Measurements from ENCODE around the gene FOXRED2. TPM values are rescaled to one million over a fixed set of nuclear protein-coding genes. Genes with fewer than 3 reads are reported as not detected.

The FOXRED2 gene
- total RNA-seq, 1 donor from 2014 or later, result 6.5 TPM

DNA sequence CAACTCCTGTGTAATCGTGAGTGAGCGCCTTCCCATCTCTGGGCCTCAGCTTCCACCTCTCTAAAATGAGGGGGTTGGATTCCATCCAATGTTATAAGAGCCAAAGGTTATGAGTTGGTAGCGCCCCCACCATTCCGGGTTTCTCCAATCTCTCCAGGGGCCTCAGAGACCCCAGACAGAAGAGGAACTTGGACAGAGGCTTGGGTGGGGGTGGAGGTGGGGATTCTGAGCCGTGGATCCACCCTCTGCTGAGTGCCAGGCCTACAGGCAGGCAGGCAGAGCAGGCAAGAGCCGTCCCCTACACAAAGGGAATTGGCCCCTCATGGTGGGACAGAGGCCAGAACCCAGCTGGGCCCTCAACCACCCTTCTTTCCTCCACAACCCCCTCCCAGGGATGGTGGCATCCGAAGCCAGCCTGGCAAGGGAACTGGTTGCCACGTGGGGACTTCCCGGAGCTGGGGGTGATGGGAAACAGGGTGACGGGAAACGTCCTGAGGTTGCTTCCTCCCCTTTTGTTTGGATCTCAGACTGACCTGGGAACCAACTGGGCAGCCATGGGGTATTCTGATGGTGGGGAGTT is 57.2 kb downstream of the FOXRED2 start:
- ChIA-PET POLR2A (interaction anchor here (1.0 kb wide), 1 partner anchor 34 kb away, joined by 3 read pairs; no protein-coding TSS in a partner anchor), CTCF (no interaction called here)
- ATAC-seq (ENCODE audit: low read depth), result no peak
- Mint-ChIP-seq H3K4me3 (no peak overlapping the region), H3K27me3 (no peaks in the 10 kb centered on the region), H3K9me3 (no peaks in the 10 kb centered on the region), H3K4me1 (peaks cover 72% of the 10 kb centered on the region), H3K36me3 (ENCODE audit: low read depth) (no peaks in the 10 kb centered on the region), H3K27ac (peak overlapping the region; percentile 35)
- no peak for TF ChIP-seq CTCF (IDR thresholded peaks at IDR 0.05)
- intact Hi-C loops (cut with micrococcal nuclease), result no loop called here
- DNase-seq, result no peak

GRCh38 chr22:36447632-36448031 is 59.2 kb downstream of the FOXRED2 start:
- H3K27ac Mint-ChIP-seq, result no peak overlapping the region
- ChIA-PET POLR2A (no interaction called here), CTCF (interaction anchor here (0.6 kb wide), 1 partner anchor 70 kb away, joined by 6 read pairs; no protein-coding TSS in a partner anchor)
- no peak for ATAC-seq (ENCODE audit: low read depth)
- H3K27me3 Mint-ChIP-seq, result no peaks in the 10 kb centered on the region
- no peak overlapping the region for H3K4me3 Mint-ChIP-seq
- peaks cover 69% of the 10 kb centered on the region for H3K4me1 Mint-ChIP-seq
- intact Hi-C loops (cut with micrococcal nuclease), result no loop called here
- H3K9me3 Mint-ChIP-seq, result no peaks in the 10 kb centered on the region
- no peak for DNase-seq
- TF ChIP-seq CTCF (IDR thresholded peaks at IDR 0.05), result no peak
- H3K36me3 Mint-ChIP-seq (ENCODE audit: low read depth), result no peaks in the 10 kb centered on the region

- H3K27ac Mint-ChIP-seq, result peak overlapping the region; percentile 53
- H3K4me3 Mint-ChIP-seq, result no peak overlapping the region
- intact Hi-C loops (cut with micrococcal nuclease), result no loop called here
- ChIA-PET POLR2A (interaction anchor here (1.3 to 1.6 kb wide), 2 partner anchors 10 to 13 kb away, joined by 3 to 5 read pairs; no protein-coding TSS in a partner anchor), CTCF (no interaction called here)
- H3K36me3 Mint-ChIP-seq (ENCODE audit: low read depth), result no peaks in the 10 kb centered on the region
- ATAC-seq (ENCODE audit: low read depth), result no peak
- H3K4me1 Mint-ChIP-seq, result peaks cover 56% of the 10 kb centered on the region
- no peaks in the 10 kb centered on the region for H3K27me3 Mint-ChIP-seq
- no peak for TF ChIP-seq CTCF (IDR thresholded peaks at IDR 0.05)
- H3K9me3 Mint-ChIP-seq, result no peaks in the 10 kb centered on the region
- DNase-seq, result no peak
These were observed 61.6 kb downstream of the FOXRED2 start for GRCh38 chr22:36445158-36445668.

- Mint-ChIP-seq H3K27ac (peak overlapping the region; percentile 50), H3K4me1 (peaks cover 47% of the 10 kb centered on the region)
- CTCF ChIA-PET, result no interaction called here
These were observed 63.6 kb downstream of the FOXRED2 start for GRCh38 chr22:36443198-36443770.

More at GRCh38 chr22:36443198-36443770, 63.6 kb downstream of the FOXRED2 start:
- Mint-ChIP-seq H3K27me3 (no peaks in the 10 kb centered on the region), H3K4me3 (peak overlapping the region; percentile 38), H3K36me3 (ENCODE audit: low read depth) (no peaks in the 10 kb centered on the region), H3K9me3 (no peaks in the 10 kb centered on the region)
- ATAC-seq (ENCODE audit: low read depth) (peak; percentile 78), DNase-seq (no peak)
- intact Hi-C loops (cut with micrococcal nuclease), result no loop called here
- POLR2A ChIA-PET, result interaction anchor here (0.6 to 1.6 kb wide), 7 partner anchors 9 to 1718 kb away, joined by 3 to 7 read pairs (median 5); partner anchors contain the start of gene MYH9
- no peak for TF ChIP-seq CTCF (IDR thresholded peaks at IDR 0.05)
